CD4-positive, CD25-positive, alpha-beta regulatory T cell (primary cell): Measurements from ENCODE around the gene GABARAPL2. TPM values are rescaled to one million over a fixed set of nuclear protein-coding genes. Genes with fewer than 3 reads are reported as not detected.
A peak's percentile ranks its signal among the peaks of the same experiment; 100 is the strongest.

Source experiments
- ATAC-seq, 2 donors: fragments of 150-1000 bp; cut with Tn5 transposase; one replicate each; pipeline ENCODE4 v1.10.0; 2021; ENCODE audit warnings: low read depth in 2 of 2, moderate number of reproducible peaks in 2 of 2, moderate library complexity in 1 of 2
- DNase-seq, 3 donors: peaks; one replicate each; pipeline versions ENCODE4 v3.0.0 to v3.0.0-alpha.2; 2012 to 2022; ENCODE audit warnings: mixed read lengths in 1 of 3
- H3K27ac ChIP-seq: one replicate; pipeline ENCODE4 v1.7.0; 2013; ENCODE audit warnings: mild to moderate bottlenecking, low read length; ENCODE audit not compliant: insufficient read depth, poor library complexity, severe bottlenecking
- H3K27me3 ChIP-seq: one replicate; pipeline ENCODE4 v1.7.0; 2013; ENCODE audit warnings: low read length; ENCODE audit not compliant: control insufficient read depth, insufficient read depth
- H3K36me3 ChIP-seq: one replicate; pipeline ENCODE4 v1.7.0; 2013; ENCODE audit warnings: mild to moderate bottlenecking, low read length, moderate library complexity; ENCODE audit not compliant: control insufficient read depth, insufficient read depth
- H3K4me1 ChIP-seq: 2 replicates; pipeline ENCODE4 v1.7.0; 2013; ENCODE audit warnings: mild to moderate bottlenecking, low read length; ENCODE audit not compliant: insufficient read depth, control insufficient read depth, poor library complexity, severe bottlenecking
- H3K4me3 ChIP-seq: one replicate; pipeline ENCODE4 v1.7.0; 2013; ENCODE audit warnings: low read depth, mild to moderate bottlenecking, low read length, moderate library complexity
- H3K9me3 ChIP-seq, 2 experiments: 1 replicate in 1 of 2; 2 replicates in 1 of 2; pipeline ENCODE4 v1.7.0; 2013; ENCODE audit warnings: low read length in 2 of 2, mild to moderate bottlenecking in 1 of 2, moderate library complexity in 1 of 2; ENCODE audit not compliant: control insufficient read depth in 2 of 2
- H3K27ac Mint-ChIP-seq, 3 donors: one replicate each; pipeline ENCODE4 v1.8.0; 2020 to 2022; ENCODE audit warnings: mild to moderate bottlenecking in 3 of 3, mixed read lengths in 3 of 3, moderate library complexity in 2 of 3
- H3K27me3 Mint-ChIP-seq: one replicate; pipeline ENCODE4 v1.8.0; 2022; ENCODE audit warnings: mild to moderate bottlenecking, mixed read lengths
- H3K36me3 Mint-ChIP-seq: one replicate; pipeline ENCODE4 v1.8.0; 2020; ENCODE audit warnings: mixed read lengths
- H3K4me1 Mint-ChIP-seq, 4 donors: one replicate each; pipeline ENCODE4 v1.8.0; 2020 to 2022; ENCODE audit warnings: mixed read lengths in 4 of 4, mild to moderate bottlenecking in 1 of 4
- H3K4me3 Mint-ChIP-seq, 4 donors: one replicate each; pipeline ENCODE4 v1.8.0; 2020 to 2022; ENCODE audit warnings: mild to moderate bottlenecking in 4 of 4, mixed read lengths in 4 of 4, moderate library complexity in 3 of 4
- H3K9me3 Mint-ChIP-seq, 7 donors: one replicate each; pipeline ENCODE4 v1.8.0; 2020 to 2022; ENCODE audit warnings: mixed read lengths in 7 of 7, mild to moderate bottlenecking in 3 of 7, moderate library complexity in 2 of 7
- polyA plus RNA-seq, 4 donors: library from polyadenylated mRNA; unstranded; fragments of 300-500 nt; fragmentation: Illumina TruSeq; gene quantifications; one replicate each; pipeline ENCODE4 v1.2.3, GENCODE V29; 2021
- total RNA-seq: library from RNA; stranded (reverse); gene quantifications from one replicate; pipeline ENCODE4 v1.2.3, GENCODE V29; 2022

The GABARAPL2 gene
- total and polyA plus RNA-seq, 5 donors from 2014 or later = 81.3 to 354 (median 308) TPM

DNA sequence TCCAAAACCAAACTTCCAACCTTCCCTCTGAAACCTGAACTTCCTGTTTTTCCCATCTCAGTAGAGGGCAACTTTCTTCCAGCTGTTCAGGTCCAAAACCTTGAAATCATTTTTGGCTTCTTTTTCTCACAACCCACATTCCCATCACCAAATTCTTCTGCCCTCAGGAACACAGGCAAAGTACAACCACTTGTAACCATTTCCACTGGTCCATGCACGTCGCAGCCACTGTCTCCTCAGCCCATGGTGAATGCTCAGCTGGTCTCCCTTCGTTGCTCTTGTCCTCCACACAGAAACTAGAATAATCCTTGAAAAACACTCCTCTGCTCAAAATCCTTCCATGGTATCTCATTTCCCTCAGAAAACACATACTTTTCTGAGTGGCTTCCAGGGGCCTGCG, 60.6 kb downstream of the GABARAPL2 start:
- Mint-ChIP-seq H3K4me3 (peak overlapping the region in 2 of 4 donors; percentile 72 to 77), H3K27me3 (peaks cover 5% of the 10 kb centered on the region), H3K9me3 (no peaks in the 10 kb centered on the region), H3K4me1 (peaks cover 24 to 53% (median 38%) of the 10 kb centered on the region in 4 donors), H3K36me3 (peaks cover 56% of the 10 kb centered on the region), H3K27ac (peak overlapping the region; percentile 60 to 99 (median 89))
- no peaks in the 10 kb centered on the region for H3K27me3 ChIP-seq
- H3K9me3 ChIP-seq = no peaks in the 10 kb centered on the region
- DNase-seq (no peak), ATAC-seq (no peak)
- H3K27ac ChIP-seq = no peak overlapping the region
- H3K36me3 ChIP-seq = peaks cover 51% of the 10 kb centered on the region
- no peak overlapping the region for H3K4me3 ChIP-seq
- peaks cover 28% of the 10 kb centered on the region for H3K4me1 ChIP-seq

Other genes with a start within 250 kb of the GABARAPL2 start
- 41.7 TPM for gene CFDP1, start 132.9 kb upstream of the GABARAPL2 start, total RNA-seq
- 10 to 100 TPM; 32.0 to 63.8 (median 37.2) TPM for gene CFDP1, start 132.9 kb upstream of the GABARAPL2 start, polyA plus RNA-seq
- gene TMEM170A, start 101.7 kb upstream of the GABARAPL2 start, total RNA-seq = 45.1 TPM
- 10 to 100 TPM; 34.8 to 41.0 (median 38.1) TPM for gene TMEM170A, start 101.7 kb upstream of the GABARAPL2 start, polyA plus RNA-seq
- gene CHST6, start 70.9 kb upstream of the GABARAPL2 start, total RNA-seq = not detected
- not detected for gene CHST6, start 70.9 kb upstream of the GABARAPL2 start, polyA plus RNA-seq
- gene CHST5, start 30.3 kb upstream of the GABARAPL2 start, total RNA-seq = not detected
- not detected for gene CHST5, start 30.3 kb upstream of the GABARAPL2 start, polyA plus RNA-seq
- 0.72 TPM for gene TMEM231, start 10.1 kb upstream of the GABARAPL2 start, total RNA-seq
- gene TMEM231, start 10.1 kb upstream of the GABARAPL2 start, polyA plus RNA-seq = 1 to 10 TPM in 2 of 4 donors, under 1 TPM in 2; 0.64 to 2.6 (median 1.3) TPM
- gene ADAT1, start 56.9 kb downstream of the GABARAPL2 start, total RNA-seq = 98.7 TPM
- 10 to 100 TPM; 40.1 to 57.6 (median 52.0) TPM for gene ADAT1, start 56.9 kb downstream of the GABARAPL2 start, polyA plus RNA-seq
- 130 TPM for gene KARS1, start 81.3 kb downstream of the GABARAPL2 start, total RNA-seq
- gene KARS1, start 81.3 kb downstream of the GABARAPL2 start, polyA plus RNA-seq = 100 to 1,000 TPM; 186 to 237 (median 209) TPM
- 133 TPM for gene TERF2IP, start 81.4 kb downstream of the GABARAPL2 start, total RNA-seq
- 100 to 1,000 TPM; 133 to 204 (median 162) TPM for gene TERF2IP, start 81.4 kb downstream of the GABARAPL2 start, polyA plus RNA-seq
- gene CPHXL2, start 110.6 kb downstream of the GABARAPL2 start, total RNA-seq = not detected
- gene CPHXL2, start 110.6 kb downstream of the GABARAPL2 start, polyA plus RNA-seq = not detected
- gene DUXB, start 135.1 kb downstream of the GABARAPL2 start, total RNA-seq = not detected
- gene DUXB, start 135.1 kb downstream of the GABARAPL2 start, polyA plus RNA-seq = not detected
- not detected for gene CPHXL, start 160.1 kb downstream of the GABARAPL2 start, total RNA-seq
- gene CPHXL, start 160.1 kb downstream of the GABARAPL2 start, polyA plus RNA-seq = not detected